Kidney (tissue), 14 donors: ENCODE results near the gene FOXD2. TPM values are rescaled to one million over a fixed set of nuclear protein-coding genes. Genes with fewer than 3 reads are reported as not detected.

Source experiments
- DNase-seq, 5 donors: peaks; one replicate each; pipeline ENCODE4 v3.0.0-alpha.2; 2013 to 2020
- FAIRE-seq: peaks from 2 replicates; lab custom pipeline; 2012; peaks lifted over from hg19 to GRCh38; lab: Jason Lieb, UNC
- H3K27ac ChIP-seq, 2 donors: one replicate each; pipeline ENCODE4 v1.7.0; 2013; ENCODE audit warnings: low read depth in 2 of 2, low read length in 2 of 2, inconsistent platforms in 1 of 2
- H3K27me3 ChIP-seq: one replicate; pipeline ENCODE4 v1.7.1; 2013; ENCODE audit warnings: low read length, inconsistent platforms; ENCODE audit not compliant: control insufficient read depth, insufficient read depth
- H3K36me3 ChIP-seq, 3 donors: one replicate each; pipeline versions ENCODE4 v1.7.0 to v1.7.1; 2013; ENCODE audit warnings: low read length in 3 of 3, control low read depth in 1 of 3, inconsistent platforms in 1 of 3; ENCODE audit not compliant: insufficient read depth in 3 of 3, control insufficient read depth in 2 of 3
- H3K4me1 ChIP-seq, 3 donors: one replicate each; pipeline versions ENCODE4 v1.7.0 to v1.7.1; 2013; ENCODE audit warnings: low read length in 3 of 3, inconsistent platforms in 1 of 3, low read depth in 1 of 3; ENCODE audit not compliant: control insufficient read depth in 2 of 3, insufficient read depth in 2 of 3
- H3K4me3 ChIP-seq, 3 donors: one replicate each; pipeline versions ENCODE4 v1.7.0 to v1.8.1; 2013; ENCODE audit warnings: low read length in 3 of 3, control low read depth in 1 of 3, inconsistent platforms in 1 of 3
- H3K9ac ChIP-seq, 3 donors: one replicate each; pipeline versions ENCODE4 v1.7.0 to v1.7.1; 2013; ENCODE audit warnings: low read length in 3 of 3, control low read depth in 1 of 3, inconsistent platforms in 1 of 3
- H3K9me3 ChIP-seq, 3 donors: one replicate each; pipeline versions ENCODE4 v1.7.0 to v1.7.1; 2013; ENCODE audit warnings: low read length in 3 of 3, control low read depth in 1 of 3, inconsistent platforms in 1 of 3; ENCODE audit not compliant: control insufficient read depth in 2 of 3, insufficient read depth in 1 of 3
- CTCF ChIP-seq: IDR thresholded peaks from 3 replicates; pipeline ENCODE4 v1.5.1; 2012; ENCODE audit warnings: mild to moderate bottlenecking, moderate library complexity, borderline replicate concordance; ENCODE audit not compliant: insufficient read depth; ENCODE audit errors: extremely low read depth
- intact Hi-C: fragments of 100-400 bp; cut with DNase I; formaldehyde crosslinking; loops from one replicate; pipeline ENCODE4 v1.11.1; 2022
- polyA plus RNA-seq: library from polyadenylated mRNA; stranded (reverse); fragments of 350-450 nt; fragmentation: Illumina TruSeq; extraction: RNeasy Lipid Tissue Mini Kit (QIAGEN cat#74804); gene quantifications from one replicate; pipeline ENCODE4 v1.2.3, GENCODE V29; 2014; ENCODE audit warnings: low read depth, low replicate concordance; ENCODE audit not compliant: insufficient read depth
- total RNA-seq: library from RNA; stranded (reverse); fragmentation: NEBNext Ultra II Directional; extraction: Animal tissue kit (Norgen Biotek cat#: 25700); gene quantifications from one replicate; pipeline ENCODE4 v1.2.1, GENCODE V29; 2021
- donor health status: control.
- donor health status: control.
- donor health status: control.
- donor health status: control.
- donor health status: control.
- donor health status: DM: yes; HTN: yes; CAD: no.
- donor health status: Normal renal cell carcinoma (clear cell type).

The FOXD2 gene
- total and polyA plus RNA-seq, 2 donors from 2014 or later = 0.82 to 2.3 TPM

GRCh38 chr1:47445823-47446550, 8.1 kb downstream of the FOXD2 start:
- H3K4me3 ChIP-seq = no peak overlapping the region
- no peaks in the 10 kb centered on the region for H3K9me3 ChIP-seq
- peaks cover 35% of the 10 kb centered on the region for H3K27me3 ChIP-seq
- H3K9ac ChIP-seq = no peak overlapping the region
- H3K27ac ChIP-seq = no peak overlapping the region
- TF ChIP-seq CTCF = no peak
- intact Hi-C loops = loop anchor here (10.0 kb wide), 1 partner anchor 69 kb away; no protein-coding TSS in a partner anchor
- no peaks in the 10 kb centered on the region for H3K36me3 ChIP-seq
- no peak for DNase-seq
- no peak for FAIRE-seq
- peaks cover 0 to 3% (median 0%) of the 10 kb centered on the region in 3 donors for H3K4me1 ChIP-seq

GRCh38 chr1:47448462-47449222, 10.8 kb downstream of the FOXD2 start:
- intact Hi-C loops = loop anchor here (10.0 kb wide), 1 partner anchor 66 kb away; no protein-coding TSS in a partner anchor
- Histone ChIP-seq H3K4me3 (no peak overlapping the region), H3K27ac (no peak overlapping the region), H3K9ac (no peak overlapping the region), H3K36me3 (no peaks in the 10 kb centered on the region), H3K9me3 (no peaks in the 10 kb centered on the region), H3K4me1 (peaks cover 0 to 3% (median 0%) of the 10 kb centered on the region in 3 donors), H3K27me3 (peaks cover 22% of the 10 kb centered on the region)
- DNase-seq (no peak), FAIRE-seq (no peak)
- TF ChIP-seq CTCF = no peak

GRCh38 chr1:47449822-47450552, 12.1 kb downstream of the FOXD2 start:
- no peak overlapping the region for H3K4me3 ChIP-seq
- H3K36me3 ChIP-seq = no peaks in the 10 kb centered on the region
- H3K9me3 ChIP-seq = no peaks in the 10 kb centered on the region
- H3K4me1 ChIP-seq = no peaks in the 10 kb centered on the region
- no peak overlapping the region for H3K27ac ChIP-seq
- intact Hi-C loops = loop anchor here (10.0 kb wide), 1 partner anchor 65 kb away; no protein-coding TSS in a partner anchor
- TF ChIP-seq CTCF = no peak
- DNase-seq (no peak), FAIRE-seq (no peak)
- H3K27me3 ChIP-seq = peaks cover 17% of the 10 kb centered on the region
- H3K9ac ChIP-seq = no peak overlapping the region
